ENCODE results near the gene CRK.

The CRK gene

GRCh38 chr17:1455797-1456599, at the start of gene CRK:
CRK (minus strand) TSS chr17:1456232; CDS start chr17:1456117, 115 bp downstream.
- FAIRE-seq = no peak

GRCh38 chr17:1505586-1505985, 49.6 kb upstream of the CRK start:
- no peak for FAIRE-seq

- FAIRE-seq = no peak
These were observed 48.8 kb upstream of the CRK start for GRCh38 chr17:1504866-1505265.

DNA sequence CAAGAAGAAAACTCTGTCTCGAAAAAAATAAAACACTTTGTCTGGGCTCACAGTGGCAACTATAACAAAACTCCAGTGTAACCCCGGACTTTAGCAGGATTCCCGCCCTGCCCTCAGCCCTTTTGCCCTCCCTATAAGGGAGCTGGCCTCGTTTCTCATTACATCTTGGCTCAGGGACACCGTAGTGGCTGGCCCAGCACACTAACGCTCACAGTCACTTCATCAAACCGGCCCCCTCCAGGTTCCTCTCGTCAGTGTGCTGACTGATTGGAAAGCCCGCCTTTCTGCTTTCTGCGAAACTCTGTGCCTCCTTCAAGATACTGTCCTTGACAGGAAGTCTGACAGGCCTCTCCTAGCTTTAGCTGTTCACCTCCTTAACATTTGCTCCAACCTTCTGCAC, 47.7 kb upstream of the CRK start:
- FAIRE-seq = no peak

DNA sequence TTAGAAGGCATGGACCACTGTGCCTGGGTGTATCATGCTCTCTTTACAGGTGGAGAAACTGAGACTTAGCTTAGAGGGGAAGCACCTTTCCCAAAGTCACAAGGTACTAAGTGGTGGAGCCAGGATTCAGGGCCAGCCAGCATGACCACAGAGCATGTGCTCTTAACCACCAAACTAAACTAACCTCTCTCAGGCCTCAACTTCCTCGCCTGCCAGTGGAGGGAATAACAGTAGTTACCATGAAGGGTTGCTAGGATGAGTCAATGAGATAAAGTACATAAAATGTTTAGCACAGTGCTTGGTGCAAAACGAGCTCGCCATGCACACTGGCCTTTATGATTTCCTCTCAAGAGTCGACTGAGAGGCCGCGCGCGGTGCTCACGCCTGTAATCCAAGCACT, 42.8 kb upstream of the CRK start:
- no peak for FAIRE-seq

GRCh38 chr17:1498233-1498632, 42.2 kb upstream of the CRK start:
- FAIRE-seq = no peak

DNA sequence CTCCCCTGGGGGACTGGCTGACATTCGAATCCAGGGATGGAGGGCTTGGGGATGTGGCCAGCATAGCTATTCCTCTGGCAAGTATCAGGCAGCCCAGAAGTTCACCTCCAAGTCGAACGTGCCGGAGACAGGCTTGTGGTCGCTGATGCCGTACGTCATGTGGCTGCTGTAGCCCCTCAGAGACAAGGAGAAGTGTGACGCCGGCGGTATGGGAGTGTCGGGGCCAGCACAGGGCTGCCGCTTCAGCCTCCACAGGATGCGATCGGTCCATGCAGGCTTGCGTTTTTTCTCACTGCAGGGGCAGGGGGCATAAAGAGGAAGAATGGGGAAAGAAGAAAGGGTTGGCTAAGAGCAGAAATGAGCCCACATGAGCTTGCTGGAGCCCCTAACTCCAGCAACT, 41.8 kb upstream of the CRK start:
- FAIRE-seq = no peak

GRCh38 chr17:1496869-1497268, 40.8 kb upstream of the CRK start:
- FAIRE-seq = no peak

- no peak for FAIRE-seq
These were observed 39.4 kb upstream of the CRK start for GRCh38 chr17:1495265-1495989.

GRCh38 chr17:1494736-1495253, 38.8 kb upstream of the CRK start:
- FAIRE-seq = no peak

DNA sequence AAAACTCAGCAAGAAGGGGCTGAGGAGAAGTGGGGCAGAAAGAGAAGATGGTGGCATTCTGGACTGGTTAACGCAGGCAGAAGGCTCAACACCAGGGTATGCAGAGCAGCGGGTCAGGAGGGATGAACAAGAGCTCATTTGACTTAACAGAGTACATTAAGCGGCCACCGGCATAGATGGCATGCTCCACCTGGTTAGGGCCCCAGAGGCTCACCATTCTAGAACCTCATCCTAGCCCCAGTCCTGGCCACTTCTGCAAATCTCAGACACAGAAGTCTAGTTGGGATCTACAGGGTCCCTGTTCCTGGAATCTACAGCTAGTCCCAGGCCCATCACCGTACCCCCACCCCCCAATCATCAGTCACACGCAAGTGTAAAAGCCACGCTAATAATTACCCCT, 38.2 kb upstream of the CRK start:
- FAIRE-seq = no peak

- no peak for FAIRE-seq
These were observed 37.4 kb upstream of the CRK start for GRCh38 chr17:1493291-1493980.

- FAIRE-seq = no peak
These were observed 36.5 kb upstream of the CRK start, which contains the start of gene MYO1C for GRCh38 chr17:1492249-1493206. MYO1C (minus strand) TSS chr17:1492686; CDS start chr17:1492487, 199 bp downstream.

DNA sequence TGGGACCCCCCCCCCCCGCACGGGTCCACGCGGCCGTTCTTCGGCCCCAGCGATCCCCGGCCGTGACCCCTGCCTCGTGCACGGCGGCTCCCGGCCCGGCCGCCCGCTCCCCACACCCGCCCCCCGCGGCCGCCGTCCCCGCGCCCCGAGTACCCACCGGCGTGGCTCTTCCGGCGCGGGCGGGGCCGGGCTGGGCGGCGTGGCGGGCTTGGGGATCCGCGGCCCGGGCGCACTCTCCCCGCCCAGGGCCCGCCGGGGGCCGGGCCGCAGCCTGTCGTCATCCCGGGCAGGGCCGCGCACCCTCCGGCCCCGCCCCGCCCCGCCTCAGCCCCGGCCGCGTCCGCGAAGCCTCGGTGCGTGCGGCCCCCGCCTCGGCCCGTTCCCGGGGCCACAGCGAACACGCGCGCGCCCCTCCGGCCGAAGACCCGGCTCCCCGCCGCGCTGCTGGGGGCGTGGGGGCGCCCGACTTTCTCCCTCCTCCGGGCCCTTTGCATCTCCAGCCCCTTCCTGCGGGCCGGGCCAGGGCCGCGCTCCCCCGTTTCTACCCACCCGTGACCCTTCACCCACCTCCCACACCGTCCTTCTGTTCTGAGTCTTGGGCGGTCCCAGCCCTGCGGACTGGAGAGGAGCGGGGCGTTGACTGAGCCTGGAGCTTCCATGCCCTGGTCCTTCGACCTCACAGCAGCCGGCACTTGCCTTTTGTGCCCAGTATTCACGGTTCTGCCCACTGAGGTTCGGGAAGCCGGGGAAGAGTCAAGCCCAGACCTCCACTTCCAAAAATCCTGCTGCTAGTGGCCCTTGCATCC, 35.6 kb upstream of the CRK start:
- no peak for FAIRE-seq

DNA sequence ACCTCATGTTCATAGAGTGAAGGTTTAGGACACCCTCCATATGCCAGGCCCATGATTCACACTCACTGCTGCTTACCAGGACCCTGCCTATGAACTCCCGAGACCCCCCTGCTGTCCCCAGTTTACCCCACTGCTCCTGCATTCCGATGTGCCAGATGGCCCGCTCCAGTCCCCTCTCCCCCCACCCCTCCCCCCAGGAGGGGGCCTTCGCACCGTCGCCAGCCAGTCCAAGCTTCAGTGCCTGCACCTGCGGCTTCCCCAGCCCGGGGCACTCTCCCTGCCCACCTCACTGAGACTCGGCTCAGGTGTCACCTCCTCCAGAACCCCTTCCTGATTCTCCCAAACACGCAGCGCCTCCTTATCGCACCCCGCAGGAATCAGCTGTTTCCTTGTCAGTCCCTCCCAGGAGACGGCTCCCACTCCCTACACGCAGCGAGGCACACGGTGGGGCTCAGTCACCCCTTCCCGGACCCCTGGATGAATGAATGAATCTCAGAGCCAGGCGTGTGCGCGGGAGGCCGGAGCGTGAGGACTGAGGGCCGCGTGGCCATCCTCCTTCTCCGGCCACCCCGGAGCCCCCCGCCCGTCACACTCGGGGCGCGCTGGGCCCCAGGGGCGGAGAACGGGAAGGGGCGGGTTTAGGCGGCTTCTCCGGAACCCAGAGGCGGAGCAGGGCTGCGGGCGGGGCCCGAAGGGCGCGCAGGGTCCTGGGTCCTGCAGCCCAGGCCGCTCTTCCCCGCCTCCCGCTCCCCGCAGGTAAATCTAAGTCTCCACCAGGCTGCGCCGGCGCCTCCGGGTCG, 34.8 kb upstream of the CRK start:
- FAIRE-seq = no peak

DNA sequence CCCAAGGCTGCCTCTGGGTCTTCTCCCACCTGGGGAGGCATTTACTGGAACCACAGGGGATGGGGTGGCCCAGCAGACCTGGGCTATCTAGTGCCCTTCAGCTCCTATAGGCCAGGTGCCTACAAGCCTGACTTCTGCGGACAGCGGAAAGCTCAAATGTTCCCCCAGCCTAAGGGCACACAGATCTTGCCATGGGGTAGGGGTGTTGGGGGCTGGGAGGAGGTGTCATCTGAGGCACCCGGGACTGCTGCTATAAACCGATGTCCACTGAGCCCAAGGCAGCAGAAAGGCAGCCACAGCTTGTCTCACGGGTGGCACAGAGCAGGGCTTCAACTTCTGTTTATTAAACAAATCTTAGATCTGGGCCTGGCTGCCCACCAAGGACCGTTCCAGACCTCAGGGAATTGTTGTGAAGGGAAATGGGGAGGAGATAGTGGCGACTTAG, 32.8 kb upstream of the CRK start:
- FAIRE-seq = no peak

DNA sequence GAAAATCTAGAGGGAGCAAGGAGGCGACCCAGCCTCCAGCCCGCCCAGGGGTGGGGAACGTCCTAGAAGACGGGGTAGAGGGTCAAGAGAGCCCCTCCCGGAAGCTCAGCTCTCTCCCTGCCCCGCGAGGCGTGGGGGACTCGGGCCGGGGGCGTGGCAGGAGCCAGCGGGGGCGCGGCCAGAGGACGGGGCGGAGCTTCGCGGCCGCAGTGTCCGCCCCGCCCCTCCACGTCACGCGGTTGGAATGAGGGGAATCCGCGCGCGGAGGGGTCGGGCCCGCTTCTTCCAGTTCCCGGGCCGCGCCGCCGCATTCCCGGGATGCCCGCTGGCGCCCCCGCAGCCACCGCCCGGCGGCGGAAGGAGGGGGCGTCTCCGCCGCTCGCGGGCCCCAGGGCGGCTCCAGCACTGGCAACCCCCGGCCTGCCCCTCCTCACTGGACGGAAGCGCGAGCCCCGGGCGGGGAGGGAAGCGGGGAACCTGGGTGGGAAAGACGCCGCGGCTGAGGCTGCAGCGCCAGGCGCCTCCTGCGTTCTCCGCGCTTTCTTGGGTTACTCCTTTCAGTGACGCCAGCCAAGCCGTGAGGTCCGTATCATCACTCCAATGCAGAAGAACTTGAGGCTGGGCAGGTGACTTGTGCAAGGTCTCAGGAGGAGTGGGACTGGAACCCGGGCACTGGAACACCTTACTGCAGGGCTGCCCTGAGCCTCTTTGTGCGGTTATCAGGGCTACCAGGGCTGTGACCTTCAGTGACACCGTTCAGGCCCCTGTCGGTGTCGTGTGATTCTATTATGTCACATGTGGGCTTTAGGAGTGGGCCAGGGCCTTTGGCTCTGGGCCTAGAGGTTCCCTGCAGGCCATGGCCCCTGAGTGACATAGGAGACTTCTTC, 32.1 kb upstream of the CRK start:
- no peak for FAIRE-seq

DNA sequence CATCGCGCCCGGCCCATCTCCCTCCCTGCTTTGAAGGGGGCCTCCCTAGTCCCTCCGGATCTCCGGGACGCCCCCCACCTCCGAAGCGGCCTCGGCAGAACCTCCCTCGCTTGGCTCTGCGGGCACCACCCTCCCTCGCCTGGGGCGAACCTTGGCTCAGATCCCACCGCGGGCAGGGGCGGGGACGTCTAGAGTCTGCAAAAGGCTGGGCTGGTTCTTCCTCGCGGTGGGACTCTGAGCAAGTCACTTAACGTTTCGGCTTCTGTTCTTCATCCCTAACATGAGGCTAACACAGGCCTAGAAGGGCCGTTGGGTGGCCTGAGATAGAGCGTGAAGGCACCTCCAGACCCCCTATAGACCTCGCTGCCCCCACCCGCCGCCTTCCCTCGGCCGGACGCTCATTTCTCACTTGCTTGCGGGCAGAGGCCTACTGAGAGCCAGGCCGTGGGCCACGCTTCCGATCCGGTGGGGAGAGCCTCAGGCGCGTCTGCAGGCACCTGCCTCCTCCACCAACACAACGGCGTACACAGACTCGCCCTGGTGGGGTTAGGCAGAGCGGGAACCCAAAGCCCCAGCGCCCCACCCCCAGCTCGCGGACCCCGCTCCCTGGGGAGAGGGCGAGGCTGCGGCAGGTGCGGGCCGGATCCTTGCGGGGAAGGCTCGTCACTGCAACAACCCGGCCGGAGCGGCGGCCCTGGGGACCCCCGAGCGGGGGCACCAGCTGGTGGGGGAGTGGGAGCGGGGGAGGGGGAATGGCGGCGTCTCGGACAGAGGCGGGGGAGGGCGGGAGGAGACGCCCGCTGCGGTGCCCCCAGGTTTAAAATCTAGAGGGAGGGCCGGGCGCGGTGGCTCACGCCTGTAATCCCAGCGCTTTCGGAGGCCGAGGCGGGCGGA, 31.0 kb upstream of the CRK start:
- no peak for FAIRE-seq

Measured in TTC549 (cell line).